HG03354 (cell line): ENCODE results near the gene RASSF8.

Experiments used
- ATAC-seq: cut with Tn5 transposase; IDR thresholded peaks from one replicate; pipeline ENCODE4 v1.9.1; 2021; ENCODE audit warnings: mild to moderate bottlenecking; ENCODE audit not compliant: unreplicated experiment, poor library complexity, severe bottlenecking

RASSF8 gene, protein sequence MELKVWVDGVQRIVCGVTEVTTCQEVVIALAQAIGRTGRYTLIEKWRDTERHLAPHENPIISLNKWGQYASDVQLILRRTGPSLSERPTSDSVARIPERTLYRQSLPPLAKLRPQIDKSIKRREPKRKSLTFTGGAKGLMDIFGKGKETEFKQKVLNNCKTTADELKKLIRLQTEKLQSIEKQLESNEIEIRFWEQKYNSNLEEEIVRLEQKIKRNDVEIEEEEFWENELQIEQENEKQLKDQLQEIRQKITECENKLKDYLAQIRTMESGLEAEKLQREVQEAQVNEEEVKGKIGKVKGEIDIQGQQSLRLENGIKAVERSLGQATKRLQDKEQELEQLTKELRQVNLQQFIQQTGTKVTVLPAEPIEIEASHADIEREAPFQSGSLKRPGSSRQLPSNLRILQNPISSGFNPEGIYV

DNA sequence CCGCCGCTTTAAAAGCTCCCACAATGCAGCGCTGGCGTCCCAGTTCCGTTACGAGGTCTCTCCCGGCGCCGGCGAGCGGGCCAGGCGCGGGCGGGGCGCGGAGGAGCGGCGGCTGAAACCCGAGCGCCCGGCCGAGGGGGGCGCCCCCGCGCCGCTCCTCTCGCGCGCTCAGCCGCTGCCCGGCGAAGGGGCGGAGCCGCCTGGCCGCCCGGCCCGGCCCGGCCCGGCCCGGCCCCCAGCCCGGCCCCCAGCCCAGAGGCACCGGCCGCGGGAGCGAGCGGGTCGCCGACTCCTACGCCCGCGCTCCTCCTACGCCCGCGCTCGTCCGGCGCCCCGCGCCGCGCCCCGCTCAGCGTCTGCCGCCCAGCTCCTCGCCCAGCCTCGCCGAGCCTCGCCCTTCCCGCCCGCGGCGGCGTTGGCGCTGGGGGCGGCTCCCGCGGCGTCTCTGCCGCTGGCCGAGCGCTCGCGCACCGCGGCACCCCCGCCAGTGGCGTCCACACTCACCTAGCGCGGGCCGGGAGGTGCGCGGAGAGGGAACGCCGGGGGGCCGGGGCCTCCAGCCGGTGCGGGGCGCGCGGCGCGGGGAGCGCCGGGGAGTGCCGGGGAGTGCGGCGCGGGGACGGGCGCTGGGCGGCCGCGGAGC is at the start of gene RASSF8:
TSS of gene RASSF8 (plus strand) at position 255 of the 643 bp plus-strand sequence. CDS start 96,662 bp downstream, outside the sequence.
- peak; percentile 84 for ATAC-seq

DNA sequence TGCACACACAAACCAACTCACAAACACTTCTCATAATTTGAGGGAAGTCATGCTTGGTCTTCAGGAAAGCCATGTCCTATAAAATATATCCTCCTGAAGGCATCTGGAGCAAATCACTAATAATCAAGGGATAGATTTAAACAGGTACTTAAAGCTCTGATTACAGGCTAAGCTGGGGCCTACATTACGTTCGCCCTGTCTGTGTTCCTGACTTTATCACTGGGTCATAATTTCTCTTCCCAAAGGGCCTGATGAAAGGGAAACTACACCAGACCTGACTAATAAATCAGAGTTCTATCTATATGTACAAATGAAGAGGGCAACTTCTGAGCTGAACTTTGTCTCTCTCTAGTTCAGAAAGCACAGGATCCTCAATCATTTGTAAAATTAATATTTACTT is 43.9 kb upstream of the RASSF8 start:
- ATAC-seq = no peak

DNA sequence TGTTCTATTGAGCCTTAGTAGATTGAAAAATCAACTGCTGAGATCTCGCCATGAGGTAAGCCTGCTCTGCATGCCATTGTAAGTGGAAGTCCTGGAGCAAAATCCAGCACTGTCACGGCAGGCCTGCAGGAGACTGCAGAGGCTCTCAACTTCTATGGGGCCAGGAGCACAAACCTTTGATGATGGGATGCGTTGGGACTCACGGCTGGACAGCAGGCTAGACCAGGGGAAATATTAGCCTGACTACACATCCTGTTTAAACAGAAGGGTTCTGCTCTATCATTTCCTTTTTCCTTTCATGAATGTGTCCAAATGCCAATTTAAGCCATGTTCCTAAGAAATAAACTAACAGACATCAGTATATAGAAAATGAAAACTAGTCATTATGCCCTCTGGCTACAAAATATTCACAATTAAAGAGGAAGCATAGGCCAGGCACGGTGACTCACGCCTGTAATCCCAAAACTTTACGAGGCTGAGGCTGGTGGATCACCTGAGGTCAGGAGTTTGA is 33.9 kb upstream of the RASSF8 start:
- ATAC-seq = no peak

DNA sequence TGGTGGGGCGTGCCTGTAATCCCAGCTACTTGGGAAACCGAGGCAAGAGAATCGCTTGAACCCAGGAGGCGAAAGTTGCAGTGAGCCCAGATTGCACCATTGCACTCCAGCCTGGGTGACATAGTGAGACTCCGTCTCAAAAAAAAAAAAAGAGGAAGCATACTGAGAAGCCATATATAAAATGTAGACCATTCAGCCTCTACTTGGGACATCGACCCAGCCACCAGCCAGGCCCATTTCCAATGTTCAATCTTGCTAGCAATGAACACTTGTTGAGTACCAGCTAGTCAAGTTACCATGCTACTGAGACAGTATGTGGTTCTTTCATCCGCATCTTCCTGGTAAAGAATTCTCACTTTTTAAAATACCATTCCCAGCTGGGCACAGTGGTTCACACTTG is 33.4 kb upstream of the RASSF8 start:
- ATAC-seq = no peak

DNA sequence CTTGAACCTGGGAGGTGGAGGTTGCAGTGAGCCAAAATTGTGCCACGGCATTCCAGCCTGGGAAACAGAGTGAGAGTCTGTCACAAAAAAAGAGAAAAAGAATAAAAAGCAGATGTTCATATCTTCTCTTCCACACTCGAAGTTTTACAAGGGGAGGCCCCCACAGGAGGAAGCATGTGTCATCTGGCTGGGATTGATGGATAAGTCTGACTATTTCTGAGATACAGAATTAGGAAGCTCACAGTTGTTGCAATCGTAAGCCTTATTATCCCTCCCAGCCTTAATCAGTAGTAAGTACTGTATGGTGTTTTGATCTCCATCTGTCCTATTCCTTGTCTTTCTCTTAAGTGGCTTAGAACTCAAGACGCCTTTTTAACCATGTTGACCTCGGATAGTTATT is 31.9 kb upstream of the RASSF8 start:
- ATAC-seq = no peak

DNA sequence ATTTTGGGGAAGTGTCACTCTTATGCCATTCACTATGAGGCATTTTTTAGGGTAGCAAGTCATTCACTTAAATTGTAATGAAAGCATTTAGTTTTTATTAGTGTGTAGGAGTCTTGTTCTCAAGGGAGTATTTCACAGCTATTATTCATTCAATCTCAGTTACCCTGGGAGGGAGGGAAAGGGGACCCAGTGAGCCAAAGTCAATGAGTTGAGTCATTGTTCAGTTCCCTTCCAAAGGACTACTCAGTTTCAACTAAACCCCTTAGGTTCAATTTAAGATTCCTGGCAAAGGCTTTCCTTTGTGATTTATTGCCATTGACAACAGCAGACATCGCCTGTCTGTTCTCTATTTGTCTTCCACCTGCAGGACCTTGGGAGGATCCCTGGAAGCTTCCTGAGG is 29.3 kb upstream of the RASSF8 start:
- ATAC-seq = no peak

DNA sequence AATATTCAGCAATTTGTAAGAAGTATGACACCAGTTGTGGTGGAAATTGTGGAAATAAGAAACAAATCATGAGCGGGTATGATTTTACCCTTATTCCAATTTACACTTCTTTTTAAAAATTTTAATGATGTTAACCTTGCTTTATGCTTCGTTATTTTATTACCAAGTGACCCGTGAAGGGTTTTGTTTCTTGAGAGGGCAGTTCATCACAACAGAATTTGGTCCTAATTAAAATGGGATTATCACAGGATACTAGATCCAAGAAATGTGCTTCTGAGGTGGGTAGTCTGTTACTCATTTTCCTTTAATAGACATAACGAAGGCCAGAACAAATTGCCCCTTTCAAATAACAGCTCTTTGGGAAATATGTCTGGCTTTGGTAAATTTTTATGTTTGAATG is 25.5 kb upstream of the RASSF8 start:
- no peak for ATAC-seq

DNA sequence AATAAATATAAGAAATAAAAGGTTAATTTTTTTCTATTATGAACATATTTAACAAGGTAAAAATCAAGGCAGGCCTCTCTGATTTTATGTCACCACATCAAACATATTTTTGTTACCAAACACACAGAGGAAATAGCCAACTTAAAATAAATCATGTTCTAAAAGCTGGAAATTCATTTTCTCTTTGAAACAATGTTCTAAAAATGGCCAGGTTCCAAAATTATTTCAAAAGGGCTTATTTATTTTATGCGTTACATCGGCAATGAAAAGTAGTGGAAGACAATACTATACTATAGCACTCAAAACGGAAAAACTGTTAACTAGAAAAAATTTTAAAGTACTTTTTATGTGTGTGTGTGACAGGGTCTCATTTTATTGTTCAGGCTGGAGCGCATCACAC is 24.0 kb upstream of the RASSF8 start:
- no peak for ATAC-seq

DNA sequence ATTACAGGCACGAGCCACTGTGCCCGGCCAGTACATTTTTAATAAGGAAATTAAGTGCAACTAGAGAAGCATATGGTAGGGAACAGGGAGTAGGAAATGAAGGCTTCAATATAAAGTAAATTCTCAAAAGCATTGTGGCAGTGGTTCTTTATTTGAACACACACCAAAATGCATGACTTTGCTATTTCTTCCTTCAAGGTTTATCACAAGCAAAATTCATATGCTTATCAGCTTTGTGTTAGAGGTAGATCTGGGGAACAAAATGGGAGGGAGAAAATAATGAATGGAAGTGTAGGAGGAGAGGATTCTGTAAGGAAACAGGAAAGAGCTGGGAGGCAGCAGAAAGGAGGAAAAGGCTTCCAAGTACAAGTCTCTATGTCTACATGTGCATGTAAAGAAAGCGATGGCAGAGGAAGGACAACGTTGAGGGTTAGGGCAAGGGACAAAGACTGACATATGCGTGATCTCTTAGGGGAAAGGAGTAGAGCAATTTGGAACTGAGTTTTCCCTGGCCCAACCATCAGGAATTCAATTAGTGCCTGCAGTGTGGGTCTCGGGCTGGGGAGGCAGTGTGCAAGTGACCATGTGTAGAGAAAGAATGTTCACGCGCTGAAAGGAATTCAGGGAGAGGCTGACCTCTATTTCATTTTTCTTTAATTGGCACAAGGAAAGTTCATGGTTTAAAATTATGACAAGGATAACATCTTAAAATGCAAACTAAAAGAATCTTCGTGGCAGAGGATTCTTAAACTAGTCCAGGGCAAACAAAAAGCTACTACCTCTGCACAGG is 22.9 kb upstream of the RASSF8 start:
- ATAC-seq = no peak

DNA sequence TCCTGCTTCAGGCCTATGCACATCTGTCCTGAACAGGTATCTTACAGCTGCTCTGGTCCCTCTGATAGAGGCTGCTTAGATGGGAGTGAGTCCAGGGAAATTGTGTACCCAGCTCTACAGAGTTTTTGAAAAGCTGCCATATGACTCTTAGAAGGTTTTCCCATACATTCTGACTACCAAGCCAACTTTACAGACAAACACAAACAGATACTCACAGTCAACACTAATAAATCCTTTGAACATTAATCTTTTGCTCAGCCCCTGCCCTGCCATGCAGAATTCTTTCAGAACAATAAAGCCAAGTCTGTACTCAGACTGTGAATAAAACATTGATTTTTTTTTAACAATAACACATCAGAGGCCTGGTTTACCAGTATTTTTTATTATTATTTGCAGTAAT is 21.4 kb upstream of the RASSF8 start:
- no peak for ATAC-seq

DNA sequence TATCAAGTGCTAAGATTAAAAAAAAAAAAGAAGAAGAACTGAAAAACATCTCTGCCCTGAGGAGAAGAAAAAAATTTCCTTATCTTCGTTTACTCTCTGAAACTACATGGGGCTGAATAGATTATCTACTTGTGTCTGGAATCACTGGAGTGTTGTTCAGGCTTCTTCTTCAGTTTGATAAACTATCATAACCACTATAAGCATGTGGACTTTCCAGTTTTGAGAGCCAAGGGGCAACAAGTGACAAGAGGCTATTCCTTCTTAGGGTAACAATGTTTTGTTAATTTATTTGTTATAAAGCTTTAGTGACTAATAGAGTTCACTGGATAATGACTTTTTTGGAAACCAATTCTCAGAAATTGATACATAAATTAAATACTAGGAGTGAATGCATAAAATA is 19.9 kb upstream of the RASSF8 start:
- ATAC-seq = no peak

DNA sequence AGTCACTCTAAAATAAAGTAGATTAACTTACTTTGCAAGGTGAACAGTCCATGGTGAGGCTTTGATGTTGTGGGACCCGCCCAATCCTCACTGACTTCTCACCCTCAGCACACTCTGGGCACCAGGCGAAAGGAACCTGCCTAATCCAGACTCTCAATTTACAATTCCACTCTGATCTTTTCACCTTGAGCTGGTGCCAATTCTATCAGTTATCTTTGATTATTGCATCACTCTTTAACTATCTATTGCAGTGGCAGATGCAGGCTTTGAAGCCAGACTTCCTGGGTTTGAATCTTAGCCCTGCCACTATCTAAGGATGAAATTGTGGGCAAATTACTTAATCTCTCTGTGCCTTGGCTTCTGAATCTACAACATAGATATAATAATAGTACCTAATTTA is 18.9 kb upstream of the RASSF8 start:
- ATAC-seq = no peak

DNA sequence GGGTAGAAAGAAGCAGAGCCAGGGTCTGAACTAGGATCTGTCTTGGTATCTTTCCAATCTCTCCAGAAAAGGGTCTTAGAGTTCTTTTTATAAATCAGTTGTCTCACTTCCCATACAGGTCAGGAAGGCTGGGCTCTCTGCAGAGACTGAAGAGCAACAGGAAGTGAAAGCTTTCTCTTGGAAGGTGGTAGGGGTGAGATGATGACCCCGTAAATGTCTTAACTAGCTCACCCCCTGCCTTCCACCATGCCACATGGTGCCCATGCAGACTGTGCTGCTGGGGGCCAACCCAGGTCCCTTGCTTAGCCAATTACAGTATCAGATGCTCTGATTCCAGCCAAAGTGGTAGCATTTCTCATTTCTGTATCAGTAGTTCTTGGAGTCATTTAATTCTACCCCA is 17.6 kb upstream of the RASSF8 start:
- ATAC-seq = no peak

DNA sequence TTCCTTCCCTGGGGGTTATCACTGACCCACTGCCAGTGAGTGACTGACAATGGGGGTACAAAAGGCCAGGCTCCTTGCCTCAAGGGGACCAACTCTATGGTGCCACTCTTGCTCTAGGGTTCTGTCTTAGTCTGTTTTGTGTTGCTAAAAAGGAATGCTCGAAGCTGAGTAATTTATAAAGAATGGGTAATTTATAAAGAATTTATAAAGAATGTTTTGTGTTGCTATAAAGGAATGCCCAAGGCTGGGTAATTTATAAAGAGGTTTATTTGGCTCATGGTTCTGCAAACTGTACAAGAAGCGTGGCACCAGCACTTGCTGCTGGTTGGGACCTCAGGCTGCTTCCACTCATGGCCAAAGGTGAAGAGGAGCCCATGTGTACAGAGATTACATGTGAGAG is 15.8 kb upstream of the RASSF8 start:
- no peak for ATAC-seq

DNA sequence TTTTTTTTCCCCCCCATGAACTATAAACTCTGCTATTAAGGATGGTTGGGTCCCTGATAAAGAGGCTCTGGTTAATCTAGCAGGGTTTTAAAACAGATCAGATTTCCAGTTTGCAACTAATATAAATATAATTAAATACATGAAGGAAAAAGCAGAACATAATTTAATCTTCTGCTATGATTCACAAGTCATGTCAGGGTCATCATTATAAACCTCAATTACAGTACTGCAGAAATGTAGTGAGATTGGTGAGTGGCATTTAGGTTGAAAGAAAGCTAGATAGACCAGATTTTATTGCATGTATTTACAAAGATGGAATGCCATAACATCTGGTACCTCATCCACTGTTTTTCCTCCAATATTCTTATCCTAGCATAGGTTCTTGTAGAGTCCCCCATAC is 14.5 kb upstream of the RASSF8 start:
- no peak for ATAC-seq

DNA sequence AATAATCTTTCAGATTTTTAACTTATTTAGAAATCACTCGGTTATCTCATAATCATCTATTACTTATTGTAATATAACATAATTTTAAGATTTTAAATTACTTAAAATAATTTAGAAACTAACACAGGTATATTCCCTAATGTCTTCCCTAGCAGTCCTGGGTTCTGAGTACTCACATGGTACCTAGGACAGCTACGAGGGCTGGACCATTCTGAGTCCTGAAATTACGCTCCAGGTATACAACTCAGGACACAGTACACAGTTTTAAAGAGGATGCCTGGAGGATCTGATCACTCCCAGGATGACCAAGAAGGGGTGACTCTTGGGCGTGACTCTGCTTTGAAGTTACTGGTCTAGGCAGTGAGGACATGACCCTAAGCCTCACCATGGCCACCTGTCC is 9.1 kb upstream of the RASSF8 start:
- ATAC-seq = no peak

DNA sequence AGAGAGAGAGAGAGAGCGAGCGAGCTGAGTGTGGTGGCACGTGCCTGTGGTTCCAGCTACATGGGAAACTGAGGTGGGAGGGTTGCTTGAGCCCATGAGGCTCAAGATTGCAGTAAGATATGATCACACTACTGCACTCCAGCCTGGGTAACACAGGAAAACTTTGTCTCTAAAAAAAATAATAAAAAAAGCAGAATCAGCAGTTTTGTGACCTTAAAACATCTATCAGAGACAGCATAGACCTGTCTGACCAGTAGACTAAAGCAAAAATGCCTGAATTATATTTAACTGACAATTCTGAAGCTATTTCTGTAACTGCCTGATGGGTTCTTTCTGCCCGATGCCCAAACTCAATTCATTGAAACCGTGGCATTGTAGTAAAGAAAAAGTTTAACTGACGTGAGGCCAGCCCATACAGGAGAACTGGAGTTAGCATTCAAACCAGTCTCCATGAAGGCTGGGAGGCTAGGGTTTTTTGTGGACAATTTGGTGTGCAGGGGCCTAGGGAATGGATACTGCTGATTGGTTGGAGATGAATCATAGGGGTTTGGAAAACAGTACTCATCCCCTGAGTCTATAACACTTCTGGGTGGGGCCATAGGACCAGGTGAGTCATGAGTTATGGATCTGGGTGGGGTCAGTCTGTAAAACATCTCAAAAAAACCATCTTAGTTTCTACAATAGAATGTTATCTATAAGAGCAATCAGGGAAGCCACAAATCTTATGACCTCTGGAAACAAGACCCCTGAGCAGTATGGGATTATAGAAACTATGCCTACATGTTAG is 8.0 kb upstream of the RASSF8 start:
- no peak for ATAC-seq

DNA sequence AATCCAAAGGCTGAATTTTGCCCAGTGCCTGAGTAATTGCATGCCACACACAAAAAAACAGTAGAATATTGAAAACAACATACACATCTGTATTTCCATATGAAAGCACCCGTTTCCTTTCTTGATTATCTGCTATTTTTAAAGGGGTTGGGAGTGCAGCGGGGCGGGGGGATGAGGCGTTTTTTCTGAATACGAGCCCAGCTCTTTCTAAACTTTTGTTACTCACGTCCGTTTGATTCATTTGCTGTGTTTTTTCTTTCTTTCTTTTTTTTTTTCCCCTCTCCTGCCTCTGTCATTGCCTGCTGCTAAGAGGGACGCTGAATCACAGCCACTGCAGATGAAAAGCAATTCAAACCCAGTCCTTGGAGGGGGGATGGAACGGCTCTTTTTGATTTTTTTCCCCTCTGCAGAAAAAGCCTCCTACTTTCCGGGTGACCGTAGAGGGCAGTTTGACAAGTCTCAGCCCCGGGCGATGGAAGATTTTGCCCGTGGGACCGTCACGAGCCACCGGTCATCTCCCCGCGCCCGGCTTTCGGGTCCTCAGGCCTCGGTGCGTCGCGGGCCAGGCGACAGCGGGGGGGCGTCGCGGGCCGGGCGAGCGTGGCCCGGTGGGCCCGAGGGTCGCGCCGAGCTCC is 572 bp upstream of the RASSF8 start:
- ATAC-seq = peak; percentile 28
